CD14-positive monocyte (primary cell): ENCODE results near the gene ITPR2. TPM values are rescaled to one million over a fixed set of nuclear protein-coding genes. Genes with fewer than 3 reads are reported as not detected.
"Not testable (repeated sequence)": the region's sequence is repeated elsewhere in the genome, so short reads cannot be mapped to it uniquely, and the experiment has no call there.

Experiments
- DNase-seq, 3 donors: peaks; one replicate each; pipeline ENCODE4 v3.0.0-alpha.2; 2011 to 2022
- H2AFZ ChIP-seq: 2 replicates; pipeline ENCODE4 v1.6.0; 2012; ENCODE audit warnings: mild to moderate bottlenecking, low read depth, low read length, inconsistent platforms; ENCODE audit not compliant: insufficient read depth, poor library complexity, severe bottlenecking
- H3K27ac ChIP-seq, 2 donors: 1 replicate in 1 of 2; 2 replicates in 1 of 2; pipeline ENCODE4 v1.5.1; 2012 to 2013; ENCODE audit warnings: low read length in 2 of 2, control low read depth in 1 of 2, inconsistent platforms in 1 of 2, low read depth in 1 of 2, mild to moderate bottlenecking in 1 of 2
- H3K27me3 ChIP-seq, 2 donors: one replicate each; pipeline versions ENCODE4 v1.6.0 to v1.6.1; 2011 to 2013; ENCODE audit warnings: low read length in 2 of 2; ENCODE audit not compliant: control insufficient read depth in 2 of 2, insufficient read depth in 2 of 2
- H3K36me3 ChIP-seq, 2 donors: replicated peaks in 1 of 2; 1 replicate in 1 of 2; 2 replicates in 1 of 2; pipeline versions ENCODE4 v1.5.1 to v1.6.1; 2012 to 2013; ENCODE audit warnings: low read length in 2 of 2, control low read depth in 1 of 2, inconsistent platforms in 1 of 2, mild to moderate bottlenecking in 1 of 2; ENCODE audit not compliant: insufficient read depth in 2 of 2, control insufficient read depth in 1 of 2
- H3K4me1 ChIP-seq, 2 donors: 1 replicate in 1 of 2; 2 replicates in 1 of 2; pipeline versions ENCODE4 v1.5.1 to v1.6.1; 2012 to 2013; ENCODE audit warnings: low read length in 2 of 2, control low read depth in 1 of 2, inconsistent platforms in 1 of 2, mild to moderate bottlenecking in 1 of 2, moderate library complexity in 1 of 2; ENCODE audit not compliant: insufficient read depth in 2 of 2, control insufficient read depth in 1 of 2
- H3K4me2 ChIP-seq: replicated peaks from 2 replicates; pipeline ENCODE3; 2012; ENCODE audit warnings: low read length, moderate library complexity, mild to moderate bottlenecking; ENCODE audit not compliant: poor library complexity, severe bottlenecking; ENCODE audit errors: extremely low read depth
- H3K4me3 ChIP-seq, 3 experiments: fragments of 200-600 bp in 1 of 3; sonication (generic) in 1 of 3; replicated peaks in 1 of 3; 1 replicate in 2 of 3; 2 replicates in 1 of 3; pipeline ENCODE4 v1.5.1; 2011 to 2013; ENCODE audit warnings: low read length in 3 of 3, mild to moderate bottlenecking in 3 of 3, control low read depth in 2 of 3, low read depth in 2 of 3, inconsistent platforms in 1 of 3, moderate library complexity in 1 of 3
- H3K79me2 ChIP-seq: 2 replicates; pipeline ENCODE4 v1.6.0; 2012; ENCODE audit warnings: mild to moderate bottlenecking, control low read depth, inconsistent platforms, low read length, moderate library complexity; ENCODE audit not compliant: insufficient read depth
- H3K9ac ChIP-seq: 2 replicates; pipeline ENCODE4 v1.6.0; 2017; ENCODE audit warnings: low read length, mild to moderate bottlenecking; ENCODE audit not compliant: insufficient read depth, poor library complexity, severe bottlenecking
- H3K9me3 ChIP-seq, 2 donors: replicated peaks in 1 of 2; 1 replicate in 1 of 2; 2 replicates in 1 of 2; pipeline versions ENCODE4 v1.5.1 to v1.6.1; 2012 to 2013; ENCODE audit warnings: low read length in 2 of 2, control low read depth in 1 of 2; ENCODE audit not compliant: control insufficient read depth in 1 of 2, insufficient read depth in 1 of 2
- H4K20me1 ChIP-seq: 2 replicates; pipeline ENCODE4 v1.6.0; 2012; ENCODE audit warnings: mild to moderate bottlenecking, low read length, control low read depth, moderate library complexity; ENCODE audit not compliant: insufficient read depth
- H3K27ac Mint-ChIP-seq, 7 donors: one replicate each; pipeline ENCODE4 v1.8.0; 2020; ENCODE audit warnings: mild to moderate bottlenecking in 7 of 7, mixed read lengths in 7 of 7, moderate library complexity in 6 of 7, inconsistent platforms in 2 of 7
- H3K27me3 Mint-ChIP-seq, 3 donors: one replicate each; pipeline ENCODE4 v1.8.0; 2021 to 2022; ENCODE audit warnings: low read depth in 3 of 3, mild to moderate bottlenecking in 3 of 3, mixed read lengths in 3 of 3, moderate library complexity in 3 of 3, inconsistent platforms in 1 of 3
- H3K36me3 Mint-ChIP-seq, 2 donors: one replicate each; pipeline ENCODE4 v1.8.0; 2020; ENCODE audit warnings: mixed read lengths in 2 of 2, inconsistent platforms in 1 of 2, mild to moderate bottlenecking in 1 of 2
- H3K4me1 Mint-ChIP-seq: one replicate; pipeline ENCODE4 v1.8.0; 2020; ENCODE audit warnings: mild to moderate bottlenecking, mixed read lengths
- H3K4me3 Mint-ChIP-seq, 2 donors: one replicate each; pipeline ENCODE4 v1.8.0; 2020; ENCODE audit warnings: mild to moderate bottlenecking in 2 of 2, mixed read lengths in 2 of 2, moderate library complexity in 1 of 2
- H3K9me3 Mint-ChIP-seq, 7 donors: one replicate each; pipeline ENCODE4 v1.8.0; 2020 to 2022; ENCODE audit warnings: mixed read lengths in 7 of 7, mild to moderate bottlenecking in 6 of 7, moderate library complexity in 6 of 7, inconsistent platforms in 2 of 7
- WGBS: methylation state at CpG from one replicate; pipeline ENCODE4 v1.1.5; 2013; ENCODE audit warnings: missing lambda C conversion rate; ENCODE audit not compliant: insufficient coverage; 5-methylcytosine and 5-hydroxymethylcytosine counted together
- intact Hi-C, 2 donors: fragments of 100-400 bp; cut with micrococcal nuclease; formaldehyde crosslinking; loops; one replicate each; pipeline versions ENCODE4 v1.15.0 to v1.15.1; 2023
- polyA plus RNA-seq, 3 donors: library from polyadenylated mRNA; depleted of rRNA in 1 of 3; unstranded in 2 of 3; stranded (reverse) in 1 of 3; fragments of 300-500 nt in 2 of 3; fragments of >200 nt in 1 of 3; fragmentation: Illumina TruSeq in 2 of 3; gene quantifications; 1 replicate in 2 of 3; 2 replicates in 1 of 3; pipeline ENCODE4 v1.2.3, GENCODE V29; 2012 to 2021
- TF ChIP-seq, protein P1 (sequence below): fragments of 200-600 bp; IDR thresholded peaks from one replicate; pipeline ENCODE4 v1.8.0; 2022; ENCODE audit warnings: antibody characterized with exemption, mild to moderate bottlenecking

ITPR2 gene
- polyA plus RNA-seq, 3 donors = 2.7 to 6.4 (median 5.7) TPM

DNA sequence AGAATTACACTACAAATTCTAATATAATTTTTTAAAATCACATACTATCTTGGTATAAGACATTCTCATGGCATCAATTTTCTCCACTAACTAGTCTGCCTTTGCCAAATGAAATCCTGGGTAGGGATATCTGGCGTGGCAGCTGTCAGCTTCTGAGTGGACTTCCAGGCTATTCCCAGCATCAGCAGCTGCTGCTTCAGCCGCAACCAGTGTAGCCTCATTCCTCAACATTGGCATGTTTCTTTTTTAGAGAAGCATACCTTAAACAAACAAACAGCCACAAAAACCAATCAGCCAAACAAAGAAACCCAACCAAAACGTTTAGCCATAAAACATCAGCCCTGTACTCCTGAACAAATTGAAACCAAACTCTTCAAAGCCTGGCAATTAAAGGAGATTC lies 401.8 kb downstream of the ITPR2 start:
- Histone ChIP-seq H3K4me2 (no peak overlapping the region), H3K9ac (no peak overlapping the region), H3K4me3 (no peak overlapping the region), H3K4me1 (no peaks in the 10 kb centered on the region), H3K27me3 (no peaks in the 10 kb centered on the region), H3K36me3 (peaks cover 2 to 5% of the 10 kb centered on the region in 2 donors), H3K79me2 (no peaks in the 10 kb centered on the region), H3K9me3 (no peaks in the 10 kb centered on the region), H3K27ac (no peak overlapping the region), H4K20me1 (no peaks in the 10 kb centered on the region), H2AFZ (no peak overlapping the region)
- Mint-ChIP-seq H3K27ac (peak overlapping the region in 1 of 7 donors; percentile 50), H3K4me1 (no peaks in the 10 kb centered on the region), H3K9me3 (no peaks in the 10 kb centered on the region), H3K4me3 (no peak overlapping the region), H3K27me3 (no peaks in the 10 kb centered on the region), H3K36me3 (peaks cover 7% of the 10 kb centered on the region in 2 donors)
- DNase-seq = no peak
- TF ChIP-seq, protein P1, sequence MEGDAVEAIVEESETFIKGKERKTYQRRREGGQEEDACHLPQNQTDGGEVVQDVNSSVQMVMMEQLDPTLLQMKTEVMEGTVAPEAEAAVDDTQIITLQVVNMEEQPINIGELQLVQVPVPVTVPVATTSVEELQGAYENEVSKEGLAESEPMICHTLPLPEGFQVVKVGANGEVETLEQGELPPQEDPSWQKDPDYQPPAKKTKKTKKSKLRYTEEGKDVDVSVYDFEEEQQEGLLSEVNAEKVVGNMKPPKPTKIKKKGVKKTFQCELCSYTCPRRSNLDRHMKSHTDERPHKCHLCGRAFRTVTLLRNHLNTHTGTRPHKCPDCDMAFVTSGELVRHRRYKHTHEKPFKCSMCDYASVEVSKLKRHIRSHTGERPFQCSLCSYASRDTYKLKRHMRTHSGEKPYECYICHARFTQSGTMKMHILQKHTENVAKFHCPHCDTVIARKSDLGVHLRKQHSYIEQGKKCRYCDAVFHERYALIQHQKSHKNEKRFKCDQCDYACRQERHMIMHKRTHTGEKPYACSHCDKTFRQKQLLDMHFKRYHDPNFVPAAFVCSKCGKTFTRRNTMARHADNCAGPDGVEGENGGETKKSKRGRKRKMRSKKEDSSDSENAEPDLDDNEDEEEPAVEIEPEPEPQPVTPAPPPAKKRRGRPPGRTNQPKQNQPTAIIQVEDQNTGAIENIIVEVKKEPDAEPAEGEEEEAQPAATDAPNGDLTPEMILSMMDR = no peak
- intact Hi-C loops = loop anchor here (5.0 kb wide), 1 partner anchor 221 kb away; no protein-coding TSS in a partner anchor
- WGBS = 50% methylated on average over 2 of the region's 3 CpGs

DNA sequence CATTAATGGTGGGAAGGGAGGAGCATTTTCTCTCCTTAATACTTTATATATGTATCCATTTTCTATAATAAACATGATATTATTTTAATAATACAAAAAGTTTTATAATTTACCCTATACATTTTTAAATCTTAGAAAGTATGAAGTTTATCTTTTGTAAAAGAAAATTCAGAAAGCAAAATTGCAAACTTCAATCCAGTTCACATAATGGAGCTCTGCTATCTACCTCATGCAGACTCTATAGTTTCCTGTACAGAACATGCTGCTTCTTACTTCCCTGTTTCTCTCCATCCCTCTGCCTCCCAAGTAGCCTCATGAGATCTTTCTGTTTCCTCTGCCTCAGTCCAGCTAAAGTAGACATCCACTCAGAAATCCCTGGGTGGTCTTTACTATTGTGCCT lies 402.4 kb downstream of the ITPR2 start:
- not testable (repeated sequence) for H3K9me3 ChIP-seq, H3K27me3 ChIP-seq, H3K27ac Mint-ChIP-seq, H3K9ac ChIP-seq, H3K27ac ChIP-seq, DNase-seq, H3K9me3 Mint-ChIP-seq, H3K4me1 Mint-ChIP-seq, H3K4me2 ChIP-seq, H4K20me1 ChIP-seq, H3K4me3 ChIP-seq, H2AFZ ChIP-seq, H3K36me3 ChIP-seq, H3K79me2 ChIP-seq, H3K4me3 Mint-ChIP-seq, H3K4me1 ChIP-seq, H3K27me3 Mint-ChIP-seq
- peaks cover 10 to 13% of the 10 kb centered on the region in 2 donors for H3K36me3 Mint-ChIP-seq
- intact Hi-C loops = loop anchor here (5.0 kb wide), 1 partner anchor 222 kb away; no protein-coding TSS in a partner anchor
